OCI-LY1 (cell line): ENCODE data around the gene RPL35.

Experiments used
- CTCF ChIP-seq: fragments of 200-600 bp; sonication (generic), shearing (Covaris generic); IDR thresholded peaks from 2 replicates; pipeline ENCODE4 v1.5.1; 2017; ENCODE audit warnings: mild to moderate bottlenecking, antibody characterized with exemption, low read length, moderate library complexity, mixed read lengths
- EZH2 ChIP-seq: fragments of 200-600 bp; sonication (generic), shearing (Covaris generic); IDR thresholded peaks from 2 replicates; pipeline ENCODE4 v1.8.0; 2017; ENCODE audit warnings: borderline replicate concordance, mixed run types, mild to moderate bottlenecking, antibody characterized with exemption, low read length, moderate library complexity, mixed read lengths

GRCh38 chr9:124846969-124847368, 14.8 kb downstream of the RPL35 start:
- no peak for TF ChIP-seq CTCF
- no peak for TF ChIP-seq EZH2
